Measurements from ENCODE around the gene PRR20B. TPM values are rescaled to one million over a fixed set of nuclear protein-coding genes. Genes with fewer than 3 reads are reported as not detected.
"Not testable (repeated sequence)": the region's sequence is repeated elsewhere in the genome, so short reads cannot be mapped to it uniquely, and the experiment has no call there.

Gene PRR20B
- not detected for total RNA-seq
- polyA plus RNA-seq (ENCODE audit: insufficient read length in 6 of 6) = not detected
- long read RNA-seq, donor 1 = 0 reads
- long read RNA-seq, donor 2 = 0 reads
- long read RNA-seq, donor 3 = 0 reads
- long read RNA-seq, donor 4 = 0 reads
- long read RNA-seq, donor 5 = 0 reads
- long read RNA-seq, donor 6 = 0 reads
- long read RNA-seq, donor 7 = 0 reads
- long read RNA-seq, donor 8 = 0 reads
- long read RNA-seq, donor 9 = 0 reads
- long read RNA-seq, donor 10 = 0 reads
- long read RNA-seq, donor 11 = 0 reads
- long read RNA-seq, donor 12 = 0 reads

DNA sequence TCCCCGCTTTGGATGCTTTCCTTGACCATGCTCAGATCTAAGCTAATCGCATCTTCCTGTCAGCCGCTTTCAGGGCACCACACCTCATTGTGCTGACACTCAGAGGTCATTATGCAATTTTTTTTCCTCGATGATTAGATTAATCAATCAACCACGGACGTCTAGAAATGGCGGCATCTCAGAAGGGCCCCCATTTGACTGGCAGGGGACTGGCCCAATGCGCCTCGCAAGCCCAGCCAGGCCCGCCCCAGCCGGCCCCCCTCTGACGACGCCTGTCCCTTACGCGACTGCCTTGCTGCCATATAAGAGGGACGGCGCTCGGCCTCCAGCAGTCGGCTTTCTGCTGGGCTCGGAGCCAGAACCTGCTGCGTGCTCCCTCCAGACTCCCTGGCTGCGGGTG lies at the start of gene PRR20B:
Gene PRR20B (plus strand): TSS at position 301 of the 400 bp plus-strand sequence. CDS start 387 bp downstream, outside the sequence.
- H3K4me1 ChIP-seq; intact Hi-C loops (cut with DNase I); H3K36me3 ChIP-seq; H3K27me3 ChIP-seq; H3K27ac ChIP-seq; H3K4me3 ChIP-seq; DNase-seq; ATAC-seq; H3K9me3 ChIP-seq: not testable (repeated sequence)

DNA sequence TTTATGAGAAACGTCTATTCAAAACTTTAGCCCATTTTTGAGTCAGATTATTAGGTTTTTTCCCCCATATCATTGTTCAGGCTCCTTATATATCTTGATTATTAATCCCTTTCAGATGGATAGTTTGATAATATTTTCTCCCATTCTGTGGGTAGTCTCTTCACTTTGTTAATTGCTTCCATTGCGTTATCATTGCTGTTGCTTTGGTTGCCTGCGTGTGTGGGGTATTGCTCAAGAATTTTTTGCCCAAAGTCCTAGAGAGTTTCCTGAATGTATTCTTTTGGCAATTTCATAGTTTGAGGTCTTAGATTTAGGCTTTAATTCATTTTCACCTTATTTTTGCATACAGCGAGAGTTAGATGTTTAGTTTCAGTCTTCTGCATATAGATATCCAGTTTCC lies 32.3 kb upstream of the PRR20B start:
- ATAC-seq = no peak

DNA sequence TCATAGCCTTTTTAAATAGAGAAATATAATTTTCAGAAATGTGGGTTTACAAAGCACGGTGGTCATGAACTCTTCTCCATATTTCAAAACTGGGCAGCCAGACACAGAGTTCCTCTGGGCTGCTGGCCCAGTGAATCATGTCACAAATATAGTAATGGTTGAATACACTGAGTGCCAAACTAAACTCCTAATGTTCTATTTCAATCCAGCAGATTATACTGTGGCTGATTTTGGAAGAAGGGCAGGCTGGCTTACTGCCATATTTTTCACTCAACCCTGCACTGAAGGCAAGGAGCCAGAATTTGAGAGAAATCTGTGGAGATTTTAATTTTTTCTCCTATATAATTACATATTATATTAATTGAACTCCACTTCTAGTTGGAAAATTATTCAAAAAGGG lies 23.6 kb upstream of the PRR20B start:
- H3K36me3 ChIP-seq = no peaks in the 10 kb centered on the region
- no peaks in the 10 kb centered on the region for H3K27me3 ChIP-seq
- ATAC-seq (peak; percentile 18), DNase-seq (peak in 2 of 4 donors; percentile 12 to 51)
- intact Hi-C loops (cut with DNase I) = no loop called here
- H3K27ac ChIP-seq = no peak overlapping the region
- H3K4me3 ChIP-seq = no peak overlapping the region
- TF ChIP-seq, protein P1, sequence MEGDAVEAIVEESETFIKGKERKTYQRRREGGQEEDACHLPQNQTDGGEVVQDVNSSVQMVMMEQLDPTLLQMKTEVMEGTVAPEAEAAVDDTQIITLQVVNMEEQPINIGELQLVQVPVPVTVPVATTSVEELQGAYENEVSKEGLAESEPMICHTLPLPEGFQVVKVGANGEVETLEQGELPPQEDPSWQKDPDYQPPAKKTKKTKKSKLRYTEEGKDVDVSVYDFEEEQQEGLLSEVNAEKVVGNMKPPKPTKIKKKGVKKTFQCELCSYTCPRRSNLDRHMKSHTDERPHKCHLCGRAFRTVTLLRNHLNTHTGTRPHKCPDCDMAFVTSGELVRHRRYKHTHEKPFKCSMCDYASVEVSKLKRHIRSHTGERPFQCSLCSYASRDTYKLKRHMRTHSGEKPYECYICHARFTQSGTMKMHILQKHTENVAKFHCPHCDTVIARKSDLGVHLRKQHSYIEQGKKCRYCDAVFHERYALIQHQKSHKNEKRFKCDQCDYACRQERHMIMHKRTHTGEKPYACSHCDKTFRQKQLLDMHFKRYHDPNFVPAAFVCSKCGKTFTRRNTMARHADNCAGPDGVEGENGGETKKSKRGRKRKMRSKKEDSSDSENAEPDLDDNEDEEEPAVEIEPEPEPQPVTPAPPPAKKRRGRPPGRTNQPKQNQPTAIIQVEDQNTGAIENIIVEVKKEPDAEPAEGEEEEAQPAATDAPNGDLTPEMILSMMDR (IDR thresholded peaks at IDR 0.05) = no peak
- peaks cover 0 to 4% of the 10 kb centered on the region in 2 donors for H3K9me3 ChIP-seq
- H3K4me1 ChIP-seq = no peaks in the 10 kb centered on the region

More for the DNA sequence above, 32.3 kb upstream of the PRR20B start:
- TF ChIP-seq, protein P1 (IDR thresholded peaks at IDR 0.05) = no peak
- Histone ChIP-seq H3K27ac (no peak overlapping the region), H3K36me3 (no peaks in the 10 kb centered on the region), H3K4me1 (no peaks in the 10 kb centered on the region), H3K9me3 (peaks cover 0 to 17% of the 10 kb centered on the region in 2 donors), H3K4me3 (no peak overlapping the region), H3K27me3 (no peaks in the 10 kb centered on the region)
- no peak for DNase-seq
- intact Hi-C loops (cut with DNase I) = no loop called here

DNA sequence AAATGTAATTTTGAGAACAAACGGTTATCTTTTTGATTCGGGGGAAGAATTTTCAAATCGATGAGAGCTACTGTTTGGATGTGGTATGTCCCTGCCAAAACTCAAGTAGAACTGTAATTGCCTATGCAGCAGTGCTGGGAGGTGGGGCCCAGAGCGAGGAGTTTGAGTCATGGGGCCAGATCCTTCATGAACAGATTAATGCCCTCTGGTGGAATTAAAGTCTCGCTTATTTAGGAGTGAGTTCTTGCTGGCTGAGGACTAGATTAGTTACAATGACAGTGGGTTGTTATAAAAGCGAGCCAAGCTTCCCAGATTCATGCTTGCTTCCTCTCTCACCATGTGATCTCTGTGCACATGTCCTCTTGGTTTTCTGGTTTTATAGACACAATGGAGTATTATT lies 18.4 kb upstream of the PRR20B start:
- H3K27me3 ChIP-seq = no peaks in the 10 kb centered on the region
- TF ChIP-seq, protein P1 (IDR thresholded peaks at IDR 0.05) = no peak
- no peaks in the 10 kb centered on the region for H3K36me3 ChIP-seq
- H3K4me1 ChIP-seq = no peaks in the 10 kb centered on the region
- peaks cover 0 to 8% of the 10 kb centered on the region in 2 donors for H3K9me3 ChIP-seq
- intact Hi-C loops (cut with DNase I) = no loop called here
- ATAC-seq (no peak), DNase-seq (no peak)
- H3K4me3 ChIP-seq = no peak overlapping the region
- no peak overlapping the region for H3K27ac ChIP-seq

DNA sequence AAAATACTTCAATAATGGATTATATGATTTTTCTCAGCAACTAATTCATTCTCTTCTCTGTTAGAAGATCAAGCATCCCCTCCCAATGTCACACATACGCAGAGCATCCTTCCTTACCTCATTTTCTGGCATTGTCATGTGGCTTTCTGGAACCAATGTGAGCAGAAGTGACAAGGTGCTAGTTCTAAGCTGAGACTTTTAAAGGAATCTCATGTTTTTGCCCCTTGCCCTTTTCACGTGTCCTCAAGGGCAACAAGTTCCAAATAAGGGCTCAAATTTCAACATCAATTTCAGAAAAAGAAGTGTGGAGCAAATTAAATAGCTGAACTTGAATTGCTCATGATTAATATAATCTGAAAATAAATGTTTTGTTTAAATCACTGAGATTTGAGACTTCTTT lies 11.2 kb upstream of the PRR20B start:
- no peak overlapping the region for H3K27ac ChIP-seq
- TF ChIP-seq, protein P1 (IDR thresholded peaks at IDR 0.05) = no peak
- DNase-seq (no peak), ATAC-seq (no peak)
- intact Hi-C loops (cut with DNase I) = no loop called here
- H3K4me1 ChIP-seq = no peaks in the 10 kb centered on the region
- H3K9me3 ChIP-seq = no peaks in the 10 kb centered on the region
- H3K36me3 ChIP-seq = no peaks in the 10 kb centered on the region
- H3K4me3 ChIP-seq = no peak overlapping the region
- no peaks in the 10 kb centered on the region for H3K27me3 ChIP-seq

DNA sequence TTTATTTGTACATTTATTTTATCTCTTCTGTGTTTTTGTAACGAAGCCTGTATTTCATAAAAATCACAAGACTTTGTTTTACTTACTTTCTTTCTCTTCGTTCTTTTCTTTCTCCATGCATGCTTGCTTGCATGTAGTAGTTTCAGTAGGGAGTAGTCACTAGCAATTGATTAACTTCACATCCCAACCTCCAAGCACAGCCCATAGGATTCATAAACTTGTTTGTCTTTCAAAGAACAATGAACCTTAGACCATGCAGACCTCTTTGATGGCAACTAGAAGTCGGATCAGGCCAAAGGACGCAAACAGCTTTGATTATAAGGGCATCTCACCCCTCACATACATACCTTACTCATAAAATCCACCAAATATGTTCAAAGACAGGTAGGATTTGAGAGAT lies 9.7 kb upstream of the PRR20B start:
- no peaks in the 10 kb centered on the region for H3K9me3 ChIP-seq
- H3K27me3 ChIP-seq = no peaks in the 10 kb centered on the region
- no peak overlapping the region for H3K27ac ChIP-seq
- no peak for ATAC-seq
- no peak for DNase-seq
- H3K4me3 ChIP-seq = no peak overlapping the region
- H3K36me3 ChIP-seq = no peaks in the 10 kb centered on the region
- TF ChIP-seq, protein P1 (IDR thresholded peaks at IDR 0.05) = no peak
- no peaks in the 10 kb centered on the region for H3K4me1 ChIP-seq
- intact Hi-C loops (cut with DNase I) = no loop called here

All from left lung (tissue), 14 donors.